Astrocyte of the cerebellum (primary cell): Measurements from ENCODE around the gene LRIF1.

Source experiments
- DNase-seq: peaks from one replicate; pipeline ENCODE4 v3.0.0-alpha.2; 2011; ENCODE audit warnings: low read depth
- H3K4me3 ChIP-seq: 2 replicates; pipeline ENCODE4 v1.5.1; 2011; ENCODE audit warnings: mild to moderate bottlenecking, low read depth, low read length, moderate library complexity
- in situ Hi-C: cut with HindIII; loops from 2 replicates; pipeline ENCODE4 v1.10.0; 2017; ENCODE audit warnings: low sequenced_read_pairs
- TF ChIP-seq, protein P1 (sequence below): IDR thresholded peaks from 2 replicates; pipeline ENCODE4 v1.5.1; 2012; ENCODE audit warnings: low read length, low read depth, moderate library complexity, mild to moderate bottlenecking; ENCODE audit errors: missing control alignments

The LRIF1 gene

DNA sequence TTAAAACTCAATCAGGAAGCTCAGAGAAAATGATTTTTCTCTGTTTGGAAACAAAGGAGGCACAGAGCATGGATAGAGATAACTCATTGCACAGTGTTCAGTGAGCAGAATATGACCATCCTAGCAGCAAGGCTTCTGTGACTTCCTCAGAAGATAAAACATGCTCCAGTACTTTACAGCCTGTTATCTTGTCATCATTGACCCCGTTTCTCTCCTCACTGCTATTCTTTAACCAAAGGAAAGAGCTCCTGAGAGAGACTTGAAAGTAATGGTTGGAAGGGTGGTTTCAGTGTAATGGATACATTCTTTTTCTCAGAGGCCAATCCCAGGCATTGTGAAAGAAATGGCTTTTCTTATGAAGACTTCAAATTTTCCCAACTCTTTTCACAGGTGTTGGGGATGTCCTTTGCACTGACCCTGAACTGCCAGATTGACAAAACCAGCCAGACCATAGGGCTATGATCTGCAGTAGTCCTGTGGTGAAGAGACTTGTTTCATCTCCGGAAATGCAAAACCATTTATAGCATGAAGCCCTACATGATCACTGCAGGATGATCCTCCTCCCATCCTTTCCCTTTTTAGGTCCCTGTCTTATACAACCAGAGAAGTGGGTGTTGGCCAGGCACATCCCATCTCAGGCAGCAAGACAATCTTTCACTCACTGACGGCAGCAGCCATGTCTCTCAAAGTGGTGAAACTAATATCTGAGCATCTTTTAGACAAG, 64.8 kb downstream of the LRIF1 start:
- TF ChIP-seq, protein P1, sequence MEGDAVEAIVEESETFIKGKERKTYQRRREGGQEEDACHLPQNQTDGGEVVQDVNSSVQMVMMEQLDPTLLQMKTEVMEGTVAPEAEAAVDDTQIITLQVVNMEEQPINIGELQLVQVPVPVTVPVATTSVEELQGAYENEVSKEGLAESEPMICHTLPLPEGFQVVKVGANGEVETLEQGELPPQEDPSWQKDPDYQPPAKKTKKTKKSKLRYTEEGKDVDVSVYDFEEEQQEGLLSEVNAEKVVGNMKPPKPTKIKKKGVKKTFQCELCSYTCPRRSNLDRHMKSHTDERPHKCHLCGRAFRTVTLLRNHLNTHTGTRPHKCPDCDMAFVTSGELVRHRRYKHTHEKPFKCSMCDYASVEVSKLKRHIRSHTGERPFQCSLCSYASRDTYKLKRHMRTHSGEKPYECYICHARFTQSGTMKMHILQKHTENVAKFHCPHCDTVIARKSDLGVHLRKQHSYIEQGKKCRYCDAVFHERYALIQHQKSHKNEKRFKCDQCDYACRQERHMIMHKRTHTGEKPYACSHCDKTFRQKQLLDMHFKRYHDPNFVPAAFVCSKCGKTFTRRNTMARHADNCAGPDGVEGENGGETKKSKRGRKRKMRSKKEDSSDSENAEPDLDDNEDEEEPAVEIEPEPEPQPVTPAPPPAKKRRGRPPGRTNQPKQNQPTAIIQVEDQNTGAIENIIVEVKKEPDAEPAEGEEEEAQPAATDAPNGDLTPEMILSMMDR: no peak
- DNase-seq: no peak
- no peak overlapping the region for H3K4me3 ChIP-seq
- in situ Hi-C loops: no loop called here

DNA sequence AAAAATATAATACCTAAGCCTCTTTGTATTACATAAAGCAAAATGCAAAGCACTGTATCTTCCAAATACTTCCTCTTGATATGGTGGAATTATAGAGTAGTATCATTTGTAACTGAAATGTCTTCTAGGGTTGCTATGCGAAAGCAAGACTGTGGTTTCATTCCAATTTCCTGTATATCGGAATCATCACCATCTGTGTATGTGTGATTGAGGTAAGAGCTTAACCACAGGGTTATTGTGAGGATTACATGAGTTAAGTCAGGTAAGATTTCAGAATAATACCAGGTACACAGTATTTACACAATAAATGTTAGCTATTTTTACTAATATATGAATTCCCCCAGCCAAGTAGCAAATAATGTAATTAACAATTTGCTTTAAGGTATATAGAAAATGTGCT, 66.0 kb downstream of the LRIF1 start:
- TF ChIP-seq, protein P1: no peak
- no peak for DNase-seq
- H3K4me3 ChIP-seq: no peak overlapping the region
- in situ Hi-C loops: no loop called here
